ENCODE results near the gene PIK3AP1.

GRCh38 chr10:96695975-96696634, 24.2 kb downstream of the PIK3AP1 start:
- no peak for TF ChIP-seq CTCF (IDR thresholded peaks at IDR 0.05)
- no peak for TF ChIP-seq POLR2A (IDR thresholded peaks at IDR 0.05)
